IMR-90 (cell line): Measurements from ENCODE around the gene USP47. TPM values are rescaled to one million over a fixed set of nuclear protein-coding genes. Genes with fewer than 3 reads are reported as not detected.

Experiments
- ATAC-seq: fragments of 200-7000 bp; cut with Tn5 transposase; 2 replicates; pipeline ENCODE4 v1.9.1; 2020; ENCODE audit warnings: low read depth, mild to moderate bottlenecking, moderate library complexity
- BruUV-seq: library from RNA; stranded (reverse); fragments of 400-500 nt; replicated peaks from 2 replicates; lab custom pipeline; 2021; lab: Mats Ljungman, UMichigan
- CTCF ChIA-PET: fragments of 300-600 bp; formaldehyde crosslinking; extraction: SDS; loops from one replicate; lab custom pipeline; 2021; ENCODE audit warnings: antibody characterized with exemption; lab: Yijun Ruan, JAX
- POLR2A ChIA-PET: fragments of 300-600 bp; sonication (Branson Sonifier 250); formaldehyde crosslinking; loops from one replicate; lab custom pipeline; 2022; ENCODE audit warnings: antibody characterized with exemption; ENCODE audit not compliant: unreplicated experiment; lab: Charles Lee
- DNase-seq: peaks from one replicate; pipeline ENCODE4 v3.0.0; 2013
- H2AFZ ChIP-seq: replicated peaks from 2 replicates; pipeline ENCODE3; 2013; ENCODE audit warnings: low read length, mild to moderate bottlenecking; ENCODE audit not compliant: poor library complexity
- H2AK5ac ChIP-seq: 2 replicates; pipeline ENCODE4 v1.6.1; 2013; ENCODE audit warnings: low read depth, low read length, inconsistent platforms
- H2AK9ac ChIP-seq: replicated peaks from 2 replicates; pipeline ENCODE3; 2013; ENCODE audit warnings: mild to moderate bottlenecking, low read depth, low read length, moderate library complexity; ENCODE audit not compliant: poor library complexity
- H2BK120ac ChIP-seq: 2 replicates; pipeline ENCODE4 v1.6.1; 2013; ENCODE audit warnings: low read depth, low read length, inconsistent platforms
- H2BK15ac ChIP-seq: 3 replicates; pipeline ENCODE4 v1.6.1; 2013; ENCODE audit warnings: low read depth, low read length, inconsistent platforms
- H2BK20ac ChIP-seq: 2 replicates; pipeline ENCODE4 v1.6.1; 2013; ENCODE audit warnings: low read depth, mild to moderate bottlenecking, inconsistent platforms, low read length, moderate library complexity
- H2BK5ac ChIP-seq: 2 replicates; pipeline ENCODE4 v1.6.1; 2013; ENCODE audit warnings: mild to moderate bottlenecking, low read depth, low read length, inconsistent platforms; ENCODE audit not compliant: poor library complexity, severe bottlenecking
- H3K14ac ChIP-seq: replicated peaks from 2 replicates; pipeline ENCODE4 v1.6.1; 2013; ENCODE audit warnings: low read depth, low read length, inconsistent platforms
- H3K18ac ChIP-seq: 2 replicates; pipeline ENCODE4 v1.6.1; 2013; ENCODE audit warnings: low read depth, low read length, control low read depth
- H3K23ac ChIP-seq: 2 replicates; pipeline ENCODE4 v1.6.1; 2013; ENCODE audit warnings: low read depth, low read length, inconsistent platforms
- H3K27ac ChIP-seq: 2 replicates; pipeline ENCODE4 v1.5.1; 2013; ENCODE audit warnings: mild to moderate bottlenecking, control low read depth, low read length; ENCODE audit not compliant: insufficient read depth
- H3K27me3 ChIP-seq: 2 replicates; pipeline ENCODE4 v1.6.1; 2013; ENCODE audit warnings: low read length; ENCODE audit not compliant: control insufficient read depth, insufficient read depth
- H3K36me3 ChIP-seq: 2 replicates; pipeline ENCODE4 v1.6.1; 2013; ENCODE audit warnings: low read length, mixed read lengths; ENCODE audit not compliant: control insufficient read depth, insufficient read depth
- H3K4ac ChIP-seq: 2 replicates; pipeline ENCODE4 v1.6.1; 2013; ENCODE audit warnings: low read depth, low read length, inconsistent platforms
- H3K4me1 ChIP-seq: 2 replicates; pipeline ENCODE4 v1.6.1; 2013; ENCODE audit warnings: low read length, mixed read lengths; ENCODE audit not compliant: control insufficient read depth, insufficient read depth
- H3K4me2 ChIP-seq: 2 replicates; pipeline ENCODE4 v1.6.1; 2013; ENCODE audit warnings: low read depth, mild to moderate bottlenecking, control low read depth, low read length, moderate library complexity
- H3K4me3 ChIP-seq: 2 replicates; pipeline ENCODE4 v1.5.1; 2013; ENCODE audit warnings: low read depth, mild to moderate bottlenecking, control low read depth, low read length, moderate library complexity; ENCODE audit not compliant: insufficient read depth
- H3K56ac ChIP-seq: 2 replicates; pipeline ENCODE4 v1.6.1; 2013; ENCODE audit warnings: low read length, inconsistent platforms; ENCODE audit not compliant: insufficient read depth; ENCODE audit errors: extremely low read depth
- H3K79me1 ChIP-seq, 2 experiments: 2 replicates each; pipeline ENCODE4 v1.6.1; 2013; ENCODE audit warnings: low read length in 2 of 2, inconsistent platforms in 1 of 2, low read depth in 1 of 2
- H3K9ac ChIP-seq: 2 replicates; pipeline ENCODE4 v1.6.1; 2013; ENCODE audit warnings: low read depth, low read length, control low read depth
- H3K9me1 ChIP-seq: 2 replicates; pipeline ENCODE4 v1.6.1; 2013; ENCODE audit warnings: low read length, inconsistent platforms; ENCODE audit not compliant: insufficient read depth
- H3K9me3 ChIP-seq: 2 replicates; pipeline ENCODE4 v1.6.1; 2013; ENCODE audit warnings: low read length; ENCODE audit not compliant: control insufficient read depth, insufficient read depth
- H4K20me1 ChIP-seq: 2 replicates; pipeline ENCODE4 v1.6.1; 2013; ENCODE audit warnings: low read length, inconsistent platforms; ENCODE audit not compliant: insufficient read depth
- H4K5ac ChIP-seq: 2 replicates; pipeline ENCODE4 v1.6.1; 2013; ENCODE audit warnings: mild to moderate bottlenecking, low read depth, low read length, control low read depth
- H4K8ac ChIP-seq, 2 experiments: 2 replicates each; pipeline ENCODE4 v1.6.1; 2013; ENCODE audit warnings: low read depth in 2 of 2, low read length in 2 of 2, control low read depth in 1 of 2, inconsistent platforms in 1 of 2
- H4K91ac ChIP-seq: 2 replicates; pipeline ENCODE4 v1.6.1; 2013; ENCODE audit warnings: low read depth, low read length, inconsistent platforms; ENCODE audit not compliant: insufficient read depth
- CEBPB ChIP-seq: IDR thresholded peaks from 2 replicates; pipeline ENCODE4 v1.6.1; 2012; ENCODE audit warnings: low read depth, low read length, improper control_type of control experiment
- MAZ ChIP-seq: IDR thresholded peaks from 2 replicates; pipeline ENCODE4 v1.6.1; 2012; ENCODE audit warnings: low read depth, mild to moderate bottlenecking, low read length, improper control_type of control experiment, moderate library complexity, borderline replicate concordance
- NFE2L2 ChIP-seq: fragments of 150-350 bp; IDR thresholded peaks from 2 replicates; pipeline ENCODE4 v1.6.1; 2016; ENCODE audit warnings: low read depth, mild to moderate bottlenecking, low read length
- POLR2A ChIP-seq: IDR thresholded peaks from 2 replicates; pipeline ENCODE4 v1.6.1; 2012; ENCODE audit warnings: mild to moderate bottlenecking, low read depth, low read length
- RAD21 ChIP-seq: IDR thresholded peaks from 2 replicates; pipeline ENCODE4 v1.6.1; 2012; ENCODE audit warnings: low read length, improper control_type of control experiment
- RCOR1 ChIP-seq: IDR thresholded peaks from 2 replicates; pipeline ENCODE4 v1.6.1; 2012; ENCODE audit warnings: mild to moderate bottlenecking, low read length, improper control_type of control experiment; ENCODE audit not compliant: insufficient replicate concordance
- RFX5 ChIP-seq: IDR thresholded peaks from 2 replicates; pipeline ENCODE4 v1.8.0; 2012; ENCODE audit warnings: low read depth, mild to moderate bottlenecking, low read length, moderate library complexity
- WGBS, 2 experiments: methylation state at CpG; one replicate each; pipeline versions ENCODE4 v1.1.5 to v1.1.7; 2013; ENCODE audit warnings: missing lambda C conversion rate in 2 of 2; ENCODE audit not compliant: insufficient read length in 1 of 2; ENCODE audit errors: extremely low coverage in 2 of 2; 5-methylcytosine and 5-hydroxymethylcytosine counted together
- dilution Hi-C: fragments of 300-500 bp; cut with HindIII; formaldehyde crosslinking; loops from one replicate; pipeline ENCODE4 v1.14.3; 2018; ENCODE audit warnings: low sequenced_read_pairs; ENCODE audit not compliant: unreplicated experiment
- in situ Hi-C: fragments of 300-500 bp; cut with MboI; formaldehyde crosslinking; loops from 3 replicates; pipeline ENCODE4 v1.14.3; 2019; ENCODE audit warnings: low sequenced_read_pairs, inconsistent platforms, mixed read lengths
- intact Hi-C: fragments of 100-400 bp; cut with micrococcal nuclease; formaldehyde crosslinking; loops from 2 replicates; pipeline ENCODE4 v1.10.0; 2022
- polyA plus RNA-seq, 3 experiments: library from polyadenylated mRNA; depleted of rRNA; stranded (reverse); fragments of >200 nt; gene quantifications; 2 replicates each; pipeline ENCODE4 v1.2.3, GENCODE V29; 2012; ENCODE audit warnings: low replicate concordance in 1 of 3
- total RNA-seq: library from RNA; depleted of rRNA; stranded (reverse); fragments of >200 nt; gene quantifications from 2 replicates; pipeline ENCODE4 v1.2.3, GENCODE V29; 2012
- TF ChIP-seq, protein P1 (sequence below): conservative IDR thresholded peaks from 2 replicates; pipeline ENCODE4 v1.5.1; 2012; ENCODE audit warnings: mild to moderate bottlenecking, low read depth, low read length, improper control_type of control experiment

The USP47 gene
- total and polyA plus RNA-seq, 2 of the 4 experiments (the other 2 are of a cell fraction) = 15.0 to 110 TPM

GRCh38 chr11:11967669-11968510 is 126.1 kb downstream of the USP47 start:
- dilution Hi-C loops (no loop called here), in situ Hi-C loops (no loop called here), intact Hi-C loops (no loop called here)
- Histone ChIP-seq H3K79me1 (peaks cover 40 to 83% of the 10 kb centered on the region in 2 experiments), H2AK5ac (0 out of 2 replicates have a peak overlapping the region, but pooled peaks have one; percentile 9), H3K4me3 (no peak overlapping the region), H4K91ac (no peak overlapping the region), H3K27me3 (no peaks in the 10 kb centered on the region), H4K5ac (no peak overlapping the region), H2AK9ac (no peak overlapping the region), H2BK20ac (no peak overlapping the region), H3K4ac (0 out of 2 replicates have a peak overlapping the region, but pooled peaks have one; percentile 25), H4K8ac (no peak overlapping the region), H3K23ac (no peak overlapping the region), H3K18ac (no peak overlapping the region), H3K27ac (no peak overlapping the region), H2AFZ (no peak overlapping the region), H3K9me1 (peaks cover 24% of the 10 kb centered on the region), H3K9ac (no peak overlapping the region), H2BK15ac (no peak overlapping the region), H3K4me2 (no peak overlapping the region), H3K36me3 (peaks cover 54% of the 10 kb centered on the region), H3K4me1 (peaks cover 9% of the 10 kb centered on the region), H2BK5ac (no peak overlapping the region), H3K9me3 (no peaks in the 10 kb centered on the region), H3K14ac (no peak overlapping the region), H3K56ac (no peak overlapping the region), H4K20me1 (0 out of 2 replicates have a peak, but pooled peaks cover 9% of the 10 kb centered on the region), H2BK120ac (no peak overlapping the region)
- DNase-seq = no peak
- ChIA-PET POLR2A (no interaction called here), CTCF (interaction anchor here (0.8 to 1.4 kb wide), 4 partner anchors 11 to 76 kb away, joined by 3 to 4 read pairs (median 4); no protein-coding TSS in a partner anchor)
- no peak for TF ChIP-seq NFE2L2
- TF ChIP-seq MAZ = no peak
- TF ChIP-seq RAD21 = no peak
- no peak for TF ChIP-seq RCOR1
- TF ChIP-seq, protein P1, sequence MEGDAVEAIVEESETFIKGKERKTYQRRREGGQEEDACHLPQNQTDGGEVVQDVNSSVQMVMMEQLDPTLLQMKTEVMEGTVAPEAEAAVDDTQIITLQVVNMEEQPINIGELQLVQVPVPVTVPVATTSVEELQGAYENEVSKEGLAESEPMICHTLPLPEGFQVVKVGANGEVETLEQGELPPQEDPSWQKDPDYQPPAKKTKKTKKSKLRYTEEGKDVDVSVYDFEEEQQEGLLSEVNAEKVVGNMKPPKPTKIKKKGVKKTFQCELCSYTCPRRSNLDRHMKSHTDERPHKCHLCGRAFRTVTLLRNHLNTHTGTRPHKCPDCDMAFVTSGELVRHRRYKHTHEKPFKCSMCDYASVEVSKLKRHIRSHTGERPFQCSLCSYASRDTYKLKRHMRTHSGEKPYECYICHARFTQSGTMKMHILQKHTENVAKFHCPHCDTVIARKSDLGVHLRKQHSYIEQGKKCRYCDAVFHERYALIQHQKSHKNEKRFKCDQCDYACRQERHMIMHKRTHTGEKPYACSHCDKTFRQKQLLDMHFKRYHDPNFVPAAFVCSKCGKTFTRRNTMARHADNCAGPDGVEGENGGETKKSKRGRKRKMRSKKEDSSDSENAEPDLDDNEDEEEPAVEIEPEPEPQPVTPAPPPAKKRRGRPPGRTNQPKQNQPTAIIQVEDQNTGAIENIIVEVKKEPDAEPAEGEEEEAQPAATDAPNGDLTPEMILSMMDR = no peak
- TF ChIP-seq RFX5 = no peak
- TF ChIP-seq POLR2A = no peak
- no peak for TF ChIP-seq CEBPB
- WGBS, 2 experiments = no CpG with 5 or more reads among the region's 11 CpGs
- ATAC-seq = no peak
- no TSS peak for BruUV-seq
